ENCODE results near the gene APOBEC3B.
"Not testable (repeated sequence)": the region's sequence is repeated elsewhere in the genome, so short reads cannot be mapped to it uniquely, and the experiment has no call there.

Gene APOBEC3B

DNA sequence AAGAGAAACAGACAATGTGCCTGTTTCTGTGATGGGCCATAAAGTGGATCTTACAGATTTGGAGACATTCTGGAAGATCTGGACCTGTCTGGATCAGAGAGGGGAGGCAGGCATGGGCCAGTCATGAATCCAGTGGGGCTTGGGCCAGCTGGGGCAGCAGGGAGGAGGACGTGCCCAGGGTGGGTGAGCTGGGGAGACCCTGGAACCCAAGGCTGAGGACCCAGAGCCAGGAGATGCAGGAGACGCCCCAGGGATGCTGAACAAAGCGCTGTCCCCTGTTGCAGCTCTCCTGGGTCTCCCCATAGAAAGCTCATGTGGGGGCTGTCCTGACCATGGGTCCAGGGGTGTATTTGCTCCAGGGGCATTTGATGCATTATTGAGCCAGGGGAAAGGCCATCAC, 26.2 kb upstream of the APOBEC3B start:
- TF ChIP-seq POU2F2 (IDR thresholded peaks at IDR 0.05; ENCODE audit: low read depth, low read length) = no peak
- no peak for TF ChIP-seq POLR2A (IDR thresholded peaks at IDR 0.05; ENCODE audit: low read depth, low read length)
- no peak for TF ChIP-seq TAF1 (IDR thresholded peaks at IDR 0.05; ENCODE audit: low read depth, low read length)
- TF ChIP-seq PAX5 (IDR thresholded peaks at IDR 0.05; ENCODE audit: insufficient read depth, low read length, severe bottlenecking) = no peak
- TF ChIP-seq POLR2AphosphoS5 (IDR thresholded peaks at IDR 0.05; ENCODE audit: low read depth, low read length) = no peak
- no peak for TF ChIP-seq SPI1 (IDR thresholded peaks at IDR 0.05; ENCODE audit: low read depth, low read length)
- FAIRE-seq = no peak

DNA sequence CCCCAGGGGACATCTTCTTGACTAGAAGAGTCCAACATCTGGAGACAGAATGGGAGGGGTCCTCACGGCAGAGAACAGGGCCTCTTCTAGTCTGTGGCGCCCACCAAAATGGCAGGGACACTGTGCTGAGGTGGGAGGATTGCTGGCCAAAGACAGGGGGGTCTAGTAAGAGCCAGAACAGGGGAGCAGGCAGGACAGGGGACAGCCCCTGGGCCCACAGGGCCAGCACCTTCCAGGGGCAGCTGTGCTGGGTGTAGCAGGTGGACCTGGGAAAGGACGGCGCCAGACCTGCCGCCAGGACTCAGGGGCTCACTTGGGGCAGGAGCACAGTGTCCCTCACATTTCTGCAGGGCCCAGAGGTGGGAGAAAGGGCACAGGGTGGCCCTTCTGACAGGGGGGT, 25.6 kb upstream of the APOBEC3B start:
- FAIRE-seq = no peak
- no peak for DNase-seq (ENCODE audit: insufficient read length, low spot score)
- TF ChIP-seq PAX5 (IDR thresholded peaks at IDR 0.05; ENCODE audit: insufficient read depth, low read length, severe bottlenecking) (no peak), POU2F2 (IDR thresholded peaks at IDR 0.05; ENCODE audit: low read depth, low read length) (no peak), SPI1 (IDR thresholded peaks at IDR 0.05; ENCODE audit: low read depth, low read length) (no peak)

More for the DNA sequence above, 26.2 kb upstream of the APOBEC3B start:
- no peak for DNase-seq (ENCODE audit: insufficient read length, low spot score)

DNA sequence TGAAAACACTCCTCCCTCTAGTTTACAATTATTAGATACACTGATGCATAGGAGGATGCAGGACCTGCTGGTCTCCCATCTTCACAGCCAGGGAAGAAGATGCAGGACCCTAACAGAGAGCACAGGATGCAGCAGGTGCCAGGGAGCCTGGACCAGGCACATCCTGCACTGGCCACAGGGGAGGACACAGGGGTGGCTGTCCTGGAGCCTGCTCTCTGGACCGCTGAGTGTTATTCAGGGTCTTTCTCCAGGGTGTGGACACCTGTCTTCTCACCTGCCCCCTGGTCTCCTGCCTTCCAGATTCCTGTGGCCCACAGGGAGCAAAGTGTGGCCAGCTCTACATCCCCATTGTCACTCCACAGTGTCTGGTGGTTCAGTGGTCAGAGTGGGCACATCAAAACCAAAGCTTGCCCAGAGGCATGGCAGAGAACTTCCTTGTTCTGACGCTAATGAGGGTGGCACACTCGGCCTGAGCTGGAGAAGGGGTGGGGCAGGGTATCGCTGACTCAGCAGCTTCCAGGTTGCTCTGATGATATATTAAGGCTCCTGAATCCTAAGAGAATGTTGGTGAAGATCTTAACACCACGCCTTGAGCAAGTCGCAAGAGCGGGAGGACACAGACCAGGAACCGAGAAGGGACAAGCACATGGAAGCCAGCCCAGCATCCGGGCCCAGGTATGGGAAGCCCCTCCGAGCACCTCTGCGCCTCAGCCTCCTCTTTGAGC, 24.9 kb upstream of the APOBEC3B start, which contains the start of gene APOBEC3A:
TSS of gene APOBEC3A (plus strand) at position 564 of the 725 bp plus-strand sequence. CDS start at position 647, 83 bp downstream.
- DNase-seq (ENCODE audit: insufficient read length, low spot score) (no peak), FAIRE-seq (no peak)
- TF ChIP-seq POLR2AphosphoS5 (IDR thresholded peaks at IDR 0.05; ENCODE audit: low read depth, low read length) (no peak), POU2F2 (IDR thresholded peaks at IDR 0.05; ENCODE audit: low read depth, low read length) (no peak), SPI1 (IDR thresholded peaks at IDR 0.05; ENCODE audit: low read depth, low read length) (no peak), PAX5 (IDR thresholded peaks at IDR 0.05; ENCODE audit: insufficient read depth, low read length, severe bottlenecking) (no peak), POLR2A (IDR thresholded peaks at IDR 0.05; ENCODE audit: low read depth, low read length) (no peak), TAF1 (IDR thresholded peaks at IDR 0.05; ENCODE audit: low read depth, low read length) (no peak)

DNA sequence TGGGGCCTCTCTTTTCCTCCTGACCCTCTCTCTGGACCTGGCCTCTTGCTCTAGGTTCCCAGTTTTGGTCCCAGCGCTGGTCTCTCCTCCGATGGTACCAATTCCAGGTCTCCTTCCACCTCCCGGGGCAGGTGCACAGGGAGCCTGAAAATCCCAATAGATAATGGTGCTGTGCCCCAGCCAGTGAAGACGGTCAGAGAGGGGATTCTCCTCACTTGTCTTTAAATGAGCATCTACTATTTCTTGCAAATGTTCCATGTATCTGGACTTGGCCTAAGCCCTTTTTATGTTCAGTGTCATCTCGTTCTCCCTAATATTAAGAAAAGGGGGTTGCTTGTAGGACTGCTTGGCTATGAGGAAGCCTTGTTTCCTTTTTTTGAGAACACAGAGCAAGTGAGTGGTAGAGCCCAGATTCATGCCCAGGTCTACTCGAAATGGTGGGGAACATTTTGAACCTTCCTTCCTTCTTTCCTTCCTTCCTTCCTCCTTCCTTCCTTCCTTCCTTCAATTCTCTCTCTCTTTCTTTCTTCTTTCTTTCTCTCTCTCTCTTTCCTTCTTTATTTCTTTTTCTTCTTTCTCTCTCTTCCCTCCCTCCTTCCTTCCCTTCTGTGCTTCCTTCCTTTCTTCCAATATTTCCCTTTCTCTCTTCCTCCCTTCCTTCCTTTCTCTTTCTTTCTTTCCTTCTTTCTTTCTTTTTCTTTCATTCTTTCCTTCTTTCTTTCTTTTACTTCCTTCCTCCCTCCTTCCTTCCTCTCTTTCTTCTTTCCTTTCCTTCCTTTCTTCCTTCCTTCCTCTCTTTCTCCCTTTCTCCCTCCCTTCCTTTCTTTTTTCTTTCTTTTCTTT, 24.1 kb upstream of the APOBEC3B start:
- TF ChIP-seq SPI1 (IDR thresholded peaks at IDR 0.05; ENCODE audit: low read depth, low read length) = no peak
- TF ChIP-seq POU2F2 (IDR thresholded peaks at IDR 0.05; ENCODE audit: low read depth, low read length) = no peak
- TF ChIP-seq POLR2A (IDR thresholded peaks at IDR 0.05; ENCODE audit: low read depth, low read length) = no peak
- no peak for TF ChIP-seq TAF1 (IDR thresholded peaks at IDR 0.05; ENCODE audit: low read depth, low read length)
- no peak for TF ChIP-seq POLR2AphosphoS5 (IDR thresholded peaks at IDR 0.05; ENCODE audit: low read depth, low read length)
- no peak for TF ChIP-seq PAX5 (IDR thresholded peaks at IDR 0.05; ENCODE audit: insufficient read depth, low read length, severe bottlenecking)
- no peak for DNase-seq (ENCODE audit: insufficient read length, low spot score)
- no peak for FAIRE-seq

DNA sequence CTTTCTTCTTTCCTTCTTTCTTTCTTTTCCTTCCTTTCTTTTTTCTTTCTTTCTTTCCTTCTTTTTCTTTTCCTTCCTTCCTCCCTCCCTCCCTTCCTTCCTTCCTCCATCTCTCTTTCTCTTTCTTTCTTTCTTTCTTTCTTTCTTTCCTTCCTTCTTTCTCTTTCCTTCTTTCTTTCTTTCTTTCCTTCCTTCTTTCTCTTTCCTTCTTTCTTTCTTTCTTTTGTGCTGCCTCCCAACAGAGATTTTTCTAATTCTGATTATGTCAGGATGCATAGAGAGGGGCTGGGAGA, 23.6 kb upstream of the APOBEC3B start:
- not testable (repeated sequence) for DNase-seq (ENCODE audit: insufficient read length, low spot score); FAIRE-seq

DNA sequence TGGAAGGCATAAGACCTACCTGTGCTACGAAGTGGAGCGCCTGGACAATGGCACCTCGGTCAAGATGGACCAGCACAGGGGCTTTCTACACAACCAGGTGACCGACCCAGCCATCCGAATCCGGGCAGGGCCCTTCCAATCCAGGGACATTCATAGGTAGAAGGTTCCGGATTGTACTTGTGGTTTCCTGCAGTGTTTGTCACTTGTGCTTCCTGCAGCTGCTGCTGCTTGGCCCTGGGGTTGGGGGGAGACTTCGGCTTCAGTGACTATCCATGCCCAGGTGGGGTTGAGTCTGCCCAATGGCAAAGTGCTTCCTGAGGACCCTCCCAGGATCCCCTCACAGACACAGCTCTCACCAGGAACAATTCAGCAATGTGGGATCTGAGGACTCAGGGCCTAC, 22.6 kb upstream of the APOBEC3B start:
- no peak for DNase-seq (ENCODE audit: insufficient read length, low spot score)
- no peak for FAIRE-seq
- TF ChIP-seq POLR2A (IDR thresholded peaks at IDR 0.05; ENCODE audit: low read depth, low read length) = no peak
- TF ChIP-seq POU2F2 (IDR thresholded peaks at IDR 0.05; ENCODE audit: low read depth, low read length) = no peak
- no peak for TF ChIP-seq SPI1 (IDR thresholded peaks at IDR 0.05; ENCODE audit: low read depth, low read length)

DNA sequence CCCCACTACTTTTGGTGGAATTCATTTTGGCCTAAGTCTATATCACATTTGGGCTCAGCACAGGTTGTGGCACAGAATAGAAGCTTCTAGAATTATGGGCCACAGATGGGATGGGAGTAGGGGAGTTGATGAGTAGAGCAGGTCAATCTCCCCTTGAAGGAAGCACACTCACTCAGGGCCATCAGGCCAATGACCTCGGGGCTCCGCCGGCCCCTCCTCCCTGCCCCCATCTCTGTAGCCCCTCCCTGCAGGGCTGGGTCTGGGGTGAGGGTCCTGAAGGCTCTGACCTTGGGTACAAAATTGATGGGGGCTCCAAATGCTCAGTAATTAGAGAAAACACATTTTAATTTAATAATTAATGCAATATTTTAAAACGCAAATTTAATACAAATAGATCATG, 21.5 kb upstream of the APOBEC3B start:
- not testable (repeated sequence) for FAIRE-seq; DNase-seq (ENCODE audit: insufficient read length, low spot score)

DNA sequence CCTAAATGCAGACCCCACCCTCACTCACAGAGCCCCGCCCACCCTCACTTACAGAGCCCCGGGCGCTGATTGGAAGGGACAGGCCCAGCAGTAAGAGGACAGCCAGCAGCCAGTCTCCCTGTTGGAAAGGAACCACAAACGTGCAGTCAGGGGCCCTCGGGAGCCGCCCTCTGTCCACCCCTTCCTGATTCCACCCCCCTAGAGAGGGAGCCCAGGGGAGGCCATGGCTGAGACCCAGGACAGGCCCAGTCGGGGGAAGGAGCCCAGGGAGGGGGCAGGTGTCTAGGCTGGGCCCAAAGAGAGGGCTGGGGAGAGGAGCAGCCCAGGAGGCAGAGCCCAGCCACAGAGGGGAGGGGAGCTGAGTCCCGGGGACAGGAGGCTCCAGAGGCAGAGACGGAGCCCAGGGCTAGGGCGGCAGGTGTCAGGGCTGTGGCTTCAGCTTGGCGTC, 18.8 kb upstream of the APOBEC3B start:
- FAIRE-seq; DNase-seq (ENCODE audit: insufficient read length, low spot score): not testable (repeated sequence)

DNA sequence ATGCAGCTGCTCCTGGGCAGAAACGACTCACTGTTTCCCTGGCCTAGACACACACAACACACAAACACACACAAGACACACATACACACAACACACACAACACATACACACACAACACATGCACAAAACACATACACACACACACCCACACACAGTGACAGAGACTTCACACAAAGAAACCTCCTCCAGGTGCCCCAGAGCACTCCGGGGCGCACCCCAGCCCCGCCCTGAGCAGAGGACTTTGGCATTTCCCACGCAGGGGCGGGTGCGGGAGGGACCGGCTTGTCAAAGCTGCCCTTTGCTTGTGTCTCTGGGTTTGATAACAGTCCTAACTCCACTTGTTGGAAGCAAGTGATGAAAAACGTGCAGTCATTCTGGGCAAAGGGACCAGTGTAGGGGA, 18.3 kb upstream of the APOBEC3B start:
- no peak for DNase-seq (ENCODE audit: insufficient read length, low spot score)
- peak; percentile 87 for FAIRE-seq
- TF ChIP-seq TAF1 (IDR thresholded peaks at IDR 0.05; ENCODE audit: low read depth, low read length) (no peak), SPI1 (IDR thresholded peaks at IDR 0.05; ENCODE audit: low read depth, low read length) (no peak), POLR2AphosphoS5 (IDR thresholded peaks at IDR 0.05; ENCODE audit: low read depth, low read length) (no peak), PAX5 (IDR thresholded peaks at IDR 0.05; ENCODE audit: insufficient read depth, low read length, severe bottlenecking) (no peak), POU2F2 (IDR thresholded peaks at IDR 0.05; ENCODE audit: low read depth, low read length) (no peak), POLR2A (IDR thresholded peaks at IDR 0.05; ENCODE audit: low read depth, low read length) (no peak)

DNA sequence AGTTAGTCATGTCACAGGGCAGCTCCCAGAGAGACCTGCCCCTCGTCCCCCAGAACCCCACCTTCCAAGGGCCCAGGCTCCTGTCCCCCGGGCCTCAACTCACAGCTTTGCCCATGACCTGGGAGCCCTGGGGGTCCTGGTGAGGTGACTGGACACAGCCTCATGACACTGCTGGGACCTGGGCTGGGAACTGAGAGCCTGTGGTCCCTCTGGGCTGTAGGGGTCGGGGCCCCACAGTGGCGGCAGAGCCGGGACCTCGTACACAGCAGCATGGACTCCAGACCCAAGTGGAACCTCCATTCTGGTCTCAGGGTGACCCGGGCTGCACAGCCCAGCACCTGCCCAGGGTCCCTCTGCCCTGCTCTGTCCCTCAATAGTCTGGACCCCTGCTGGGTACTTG, 17.8 kb upstream of the APOBEC3B start:
- DNase-seq (ENCODE audit: insufficient read length, low spot score) = no peak
- TF ChIP-seq POU2F2 (IDR thresholded peaks at IDR 0.05; ENCODE audit: low read depth, low read length) (no peak), POLR2AphosphoS5 (IDR thresholded peaks at IDR 0.05; ENCODE audit: low read depth, low read length) (no peak), TAF1 (IDR thresholded peaks at IDR 0.05; ENCODE audit: low read depth, low read length) (no peak), POLR2A (IDR thresholded peaks at IDR 0.05; ENCODE audit: low read depth, low read length) (no peak), PAX5 (IDR thresholded peaks at IDR 0.05; ENCODE audit: insufficient read depth, low read length, severe bottlenecking) (no peak), SPI1 (IDR thresholded peaks at IDR 0.05; ENCODE audit: low read depth, low read length) (no peak)
- no peak for FAIRE-seq

All from GM12891 (cell line).